ENCODE results near the gene DCTN4. TPM values are rescaled to one million over a fixed set of nuclear protein-coding genes. Genes with fewer than 3 reads are reported as not detected.

The DCTN4 gene
- total RNA-seq, 1 experiment from 2014 or later: 40.5 TPM

DNA sequence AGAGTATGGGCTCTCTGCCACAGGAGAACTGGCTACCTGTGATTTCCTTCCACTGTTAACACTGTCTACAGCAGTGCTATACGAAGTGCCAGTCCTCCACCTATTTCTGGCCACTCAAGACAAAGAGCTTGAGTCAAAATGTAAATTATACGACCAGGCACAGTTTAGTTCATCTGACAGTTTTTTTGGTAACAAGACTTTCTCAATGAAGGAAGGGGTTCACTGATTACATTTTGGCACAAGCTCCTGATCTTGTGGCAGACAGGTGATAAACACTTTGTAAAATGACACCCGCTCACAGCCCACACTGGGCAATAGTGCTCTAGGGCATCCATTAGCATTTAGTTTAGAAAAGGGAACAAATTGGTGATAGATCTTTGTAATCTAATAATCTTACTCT is 66.5 kb downstream of the DCTN4 start:
- POLR2A ChIA-PET (ENCODE audit: unreplicated experiment): no interaction called here
- H3K4me3 ChIP-seq (ENCODE audit: low read length): no peak overlapping the region
- intact Hi-C loops (cut with micrococcal nuclease): no loop called here
- no peaks in the 10 kb centered on the region for H3K79me2 ChIP-seq (ENCODE audit: low read length)
- H3K9ac ChIP-seq (ENCODE audit: low read length): no peak overlapping the region
- H2AFZ ChIP-seq (ENCODE audit: low read length): no peak overlapping the region
- DNase-seq: no peak
- H3K27me3 ChIP-seq (ENCODE audit: low read length): no peaks in the 10 kb centered on the region
- BruUV-seq (replicated peaks): no TSS peak
- CTCF ChIA-PET: no interaction called here
- no peaks in the 10 kb centered on the region for H3K9me3 ChIP-seq (ENCODE audit: low read length)
- no peaks in the 10 kb centered on the region for H3F3A ChIP-seq (ENCODE audit: low read length, unreplicated experiment)
- TF ChIP-seq EZH2phosphoT487 (IDR thresholded peaks at IDR 0.05; ENCODE audit: borderline replicate concordance, low read length) (no peak), EZH2 (IDR thresholded peaks at IDR 0.05; ENCODE audit: low read length, unreplicated experiment) (no peak)
- TF ChIP-seq, protein P1, sequence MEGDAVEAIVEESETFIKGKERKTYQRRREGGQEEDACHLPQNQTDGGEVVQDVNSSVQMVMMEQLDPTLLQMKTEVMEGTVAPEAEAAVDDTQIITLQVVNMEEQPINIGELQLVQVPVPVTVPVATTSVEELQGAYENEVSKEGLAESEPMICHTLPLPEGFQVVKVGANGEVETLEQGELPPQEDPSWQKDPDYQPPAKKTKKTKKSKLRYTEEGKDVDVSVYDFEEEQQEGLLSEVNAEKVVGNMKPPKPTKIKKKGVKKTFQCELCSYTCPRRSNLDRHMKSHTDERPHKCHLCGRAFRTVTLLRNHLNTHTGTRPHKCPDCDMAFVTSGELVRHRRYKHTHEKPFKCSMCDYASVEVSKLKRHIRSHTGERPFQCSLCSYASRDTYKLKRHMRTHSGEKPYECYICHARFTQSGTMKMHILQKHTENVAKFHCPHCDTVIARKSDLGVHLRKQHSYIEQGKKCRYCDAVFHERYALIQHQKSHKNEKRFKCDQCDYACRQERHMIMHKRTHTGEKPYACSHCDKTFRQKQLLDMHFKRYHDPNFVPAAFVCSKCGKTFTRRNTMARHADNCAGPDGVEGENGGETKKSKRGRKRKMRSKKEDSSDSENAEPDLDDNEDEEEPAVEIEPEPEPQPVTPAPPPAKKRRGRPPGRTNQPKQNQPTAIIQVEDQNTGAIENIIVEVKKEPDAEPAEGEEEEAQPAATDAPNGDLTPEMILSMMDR (conservative IDR thresholded peaks at IDR 0.05; ENCODE audit: low read depth, low read length): no peak
- H3K36me3 ChIP-seq (ENCODE audit: low read depth, low read length): peaks cover 57% of the 10 kb centered on the region
- no peaks in the 10 kb centered on the region for H3K9me2 ChIP-seq (replicated peaks; ENCODE audit: low read length)
- no peaks in the 10 kb centered on the region for H3K4me1 ChIP-seq (ENCODE audit: insufficient read depth, low read length)
- H3K4me2 ChIP-seq (ENCODE audit: low read length): no peak overlapping the region
- no peaks in the 10 kb centered on the region for H4K20me1 ChIP-seq (ENCODE audit: low read length)
- no peak overlapping the region for H3K27ac ChIP-seq (ENCODE audit: low read length)
- ATAC-seq: no peak

DNA sequence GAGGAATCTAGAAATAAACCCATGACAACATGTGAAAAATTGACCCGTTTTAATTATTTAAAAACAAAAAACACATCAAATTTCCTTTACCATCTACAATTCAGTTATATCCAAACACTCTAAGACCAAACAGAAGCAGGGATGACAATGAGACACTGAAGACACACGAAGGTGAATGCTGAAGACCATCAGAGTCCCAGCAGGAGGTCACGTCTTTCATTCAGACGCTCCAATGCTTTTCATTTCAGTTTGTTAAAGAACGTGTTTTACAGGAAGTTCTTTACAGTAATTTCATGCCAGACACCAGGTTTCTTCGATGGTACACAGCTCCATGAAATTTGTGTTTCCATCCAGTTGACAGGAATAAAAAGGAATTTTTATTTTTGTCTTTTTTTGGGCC is 68.1 kb downstream of the DCTN4 start:
- Histone ChIP-seq H2AFZ (ENCODE audit: low read length) (no peak overlapping the region), H3F3A (ENCODE audit: low read length, unreplicated experiment) (no peaks in the 10 kb centered on the region), H3K9ac (ENCODE audit: low read length) (no peak overlapping the region), H3K9me3 (ENCODE audit: low read length) (no peaks in the 10 kb centered on the region), H3K27ac (ENCODE audit: low read length) (no peak overlapping the region), H3K36me3 (ENCODE audit: low read depth, low read length) (peaks cover 44% of the 10 kb centered on the region), H3K9me2 (replicated peaks; ENCODE audit: low read length) (no peaks in the 10 kb centered on the region), H4K20me1 (ENCODE audit: low read length) (no peaks in the 10 kb centered on the region), H3K27me3 (ENCODE audit: low read length) (no peaks in the 10 kb centered on the region), H3K4me1 (ENCODE audit: insufficient read depth, low read length) (no peaks in the 10 kb centered on the region), H3K79me2 (ENCODE audit: low read length) (no peaks in the 10 kb centered on the region), H3K4me2 (ENCODE audit: low read length) (no peak overlapping the region), H3K4me3 (ENCODE audit: low read length) (no peak overlapping the region)
- CTCF ChIA-PET: no interaction called here
- no TSS peak for BruUV-seq (replicated peaks)
- intact Hi-C loops (cut with micrococcal nuclease): no loop called here
- no peak for DNase-seq
- ATAC-seq: no peak
- POLR2A ChIA-PET (ENCODE audit: unreplicated experiment): no interaction called here
- TF ChIP-seq EZH2phosphoT487 (IDR thresholded peaks at IDR 0.05; ENCODE audit: borderline replicate concordance, low read length) (no peak), EZH2 (IDR thresholded peaks at IDR 0.05; ENCODE audit: low read length, unreplicated experiment) (no peak)
- TF ChIP-seq, protein P1 (conservative IDR thresholded peaks at IDR 0.05; ENCODE audit: low read depth, low read length): no peak

DNA sequence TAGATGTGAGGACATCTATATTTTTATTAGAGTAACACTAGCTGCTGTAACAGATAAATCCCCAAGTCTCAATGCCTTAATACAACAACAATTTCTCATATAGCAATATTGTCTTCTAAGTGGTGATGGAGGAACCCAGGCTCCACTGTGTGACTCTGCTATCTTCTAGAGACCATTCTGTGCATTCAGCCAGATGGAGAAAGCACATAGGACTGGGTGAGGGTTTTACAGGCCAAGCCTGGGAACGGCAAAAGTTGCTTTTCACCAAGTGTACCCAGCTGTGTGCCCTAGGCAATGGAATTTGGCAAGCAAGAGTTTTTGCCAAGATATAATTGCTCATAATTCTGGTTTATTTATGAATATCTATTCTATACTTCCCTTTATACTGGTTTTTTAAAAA is 69.7 kb downstream of the DCTN4 start:
- TF ChIP-seq EZH2 (IDR thresholded peaks at IDR 0.05; ENCODE audit: low read length, unreplicated experiment): no peak
- no peak for TF ChIP-seq EZH2phosphoT487 (IDR thresholded peaks at IDR 0.05; ENCODE audit: borderline replicate concordance, low read length)
- TF ChIP-seq, protein P1 (conservative IDR thresholded peaks at IDR 0.05; ENCODE audit: low read depth, low read length): no peak
- H4K20me1 ChIP-seq (ENCODE audit: low read length): no peaks in the 10 kb centered on the region
- H3F3A ChIP-seq (ENCODE audit: low read length, unreplicated experiment): no peaks in the 10 kb centered on the region
- no peaks in the 10 kb centered on the region for H3K27me3 ChIP-seq (ENCODE audit: low read length)
- DNase-seq (no peak), ATAC-seq (no peak)
- no peak overlapping the region for H3K4me2 ChIP-seq (ENCODE audit: low read length)
- no peaks in the 10 kb centered on the region for H3K79me2 ChIP-seq (ENCODE audit: low read length)
- H3K9ac ChIP-seq (ENCODE audit: low read length): no peak overlapping the region
- CTCF ChIA-PET: no interaction called here
- no peak overlapping the region for H2AFZ ChIP-seq (ENCODE audit: low read length)
- H3K36me3 ChIP-seq (ENCODE audit: low read depth, low read length): peaks cover 29% of the 10 kb centered on the region
- no TSS peak for BruUV-seq (replicated peaks)
- intact Hi-C loops (cut with micrococcal nuclease): no loop called here
- H3K9me3 ChIP-seq (ENCODE audit: low read length): no peaks in the 10 kb centered on the region
- POLR2A ChIA-PET (ENCODE audit: unreplicated experiment): no interaction called here
- H3K9me2 ChIP-seq (replicated peaks; ENCODE audit: low read length): no peaks in the 10 kb centered on the region
- no peak overlapping the region for H3K4me3 ChIP-seq (ENCODE audit: low read length)
- H3K4me1 ChIP-seq (ENCODE audit: insufficient read depth, low read length): no peaks in the 10 kb centered on the region
- no peak overlapping the region for H3K27ac ChIP-seq (ENCODE audit: low read length)

Measured in PC-3 (cell line).